H9 (cell line): Measurements from ENCODE around the gene SH2D3C. TPM values are rescaled to one million over a fixed set of nuclear protein-coding genes. Genes with fewer than 3 reads are reported as not detected.

ENCODE experiments used
- DNase-seq: peaks from one replicate; pipeline ENCODE4 v3.0.0-alpha.2; 2017
- H2AFZ ChIP-seq: one replicate; pipeline ENCODE4 v1.6.1; 2013; ENCODE audit warnings: mild to moderate bottlenecking, low read length, control low read depth, moderate library complexity
- H2AK5ac ChIP-seq: 2 replicates; pipeline ENCODE4 v1.6.1; 2013; ENCODE audit warnings: low read length, control low read depth, mixed read lengths; ENCODE audit not compliant: insufficient read length
- H2BK120ac ChIP-seq: one replicate; pipeline ENCODE4 v1.6.1; 2013; ENCODE audit warnings: low read depth, mild to moderate bottlenecking, low read length, control low read depth, inconsistent platforms; ENCODE audit not compliant: poor library complexity, severe bottlenecking
- H2BK12ac ChIP-seq: 2 replicates; pipeline ENCODE4 v1.6.1; 2013; ENCODE audit warnings: low read length, control low read depth, mixed read lengths, low read depth; ENCODE audit not compliant: insufficient read length
- H2BK15ac ChIP-seq: 2 replicates; pipeline ENCODE4 v1.6.1; 2013; ENCODE audit warnings: low read depth, low read length, control low read depth
- H2BK20ac ChIP-seq: one replicate; pipeline ENCODE4 v1.6.1; 2013; ENCODE audit warnings: low read depth, mild to moderate bottlenecking, low read length, control low read depth, inconsistent platforms; ENCODE audit not compliant: poor library complexity, severe bottlenecking
- H2BK5ac ChIP-seq: 2 replicates; pipeline ENCODE4 v1.6.1; 2013; ENCODE audit warnings: low read length, control low read depth, mixed read lengths; ENCODE audit not compliant: insufficient read length
- H3K14ac ChIP-seq: 2 replicates; pipeline ENCODE4 v1.6.1; 2013; ENCODE audit warnings: low read length, control low read depth; ENCODE audit not compliant: insufficient read depth
- H3K18ac ChIP-seq: 2 replicates; pipeline ENCODE4 v1.6.1; 2013; ENCODE audit warnings: low read depth, mild to moderate bottlenecking, mixed read lengths, low read length, control low read depth; ENCODE audit not compliant: insufficient read length
- H3K23ac ChIP-seq: 2 replicates; pipeline ENCODE4 v1.6.1; 2013; ENCODE audit warnings: low read length, control low read depth, mixed read lengths, low read depth; ENCODE audit not compliant: insufficient read length
- H3K23me2 ChIP-seq: 2 replicates; pipeline ENCODE4 v1.6.1; 2013; ENCODE audit warnings: low read depth, mild to moderate bottlenecking, mixed read lengths, low read length, control low read depth; ENCODE audit not compliant: insufficient read length, poor library complexity, severe bottlenecking
- H3K27ac ChIP-seq: 2 replicates; pipeline ENCODE4 v1.5.1; 2013; ENCODE audit warnings: low read length, control low read depth, mixed read lengths, low read depth; ENCODE audit not compliant: insufficient read length
- H3K27me3 ChIP-seq: 2 replicates; pipeline ENCODE4 v1.6.1; 2013; ENCODE audit warnings: low read length, control low read depth, inconsistent platforms; ENCODE audit not compliant: insufficient read depth
- H3K4ac ChIP-seq: 2 replicates; pipeline ENCODE4 v1.6.1; 2013; ENCODE audit warnings: low read depth, mild to moderate bottlenecking, control low read depth, inconsistent platforms, low read length, moderate library complexity
- H3K4me1 ChIP-seq: 2 replicates; pipeline ENCODE4 v1.6.1; 2013; ENCODE audit warnings: low read length, control low read depth, inconsistent platforms; ENCODE audit not compliant: insufficient read depth
- H3K4me2 ChIP-seq: 2 replicates; pipeline ENCODE4 v1.6.1; 2013; ENCODE audit warnings: low read length, control low read depth, mixed read lengths; ENCODE audit not compliant: insufficient read length, insufficient read depth
- H3K56ac ChIP-seq: 2 replicates; pipeline ENCODE4 v1.6.1; 2013; ENCODE audit warnings: low read depth, mild to moderate bottlenecking, mixed read lengths, low read length, control low read depth; ENCODE audit not compliant: insufficient read length
- H3K79me1 ChIP-seq: 2 replicates; pipeline ENCODE4 v1.6.1; 2013; ENCODE audit warnings: low read depth, mild to moderate bottlenecking, moderate library complexity, low read length, control low read depth, inconsistent platforms; ENCODE audit not compliant: insufficient read depth, poor library complexity, severe bottlenecking
- H3K79me2 ChIP-seq: 2 replicates; pipeline ENCODE4 v1.6.1; 2013; ENCODE audit warnings: low read length, control low read depth, inconsistent platforms; ENCODE audit not compliant: insufficient read depth
- H3K9ac ChIP-seq: 2 replicates; pipeline ENCODE4 v1.6.1; 2013; ENCODE audit warnings: low read length, control low read depth, mixed read lengths; ENCODE audit not compliant: insufficient read length; ENCODE audit errors: extremely low read depth
- H3K9me3 ChIP-seq: one replicate; pipeline ENCODE4 v1.6.1; 2013; ENCODE audit warnings: low read depth, low read length, inconsistent platforms; ENCODE audit not compliant: control insufficient read depth
- H3T11ph ChIP-seq: one replicate; pipeline ENCODE4 v1.6.1; 2013; ENCODE audit warnings: mild to moderate bottlenecking, low read length, control low read depth, inconsistent platforms
- H4K20me1 ChIP-seq: one replicate; pipeline ENCODE4 v1.6.1; 2013; ENCODE audit not compliant: control insufficient read depth, insufficient read length, insufficient read depth
- H4K5ac ChIP-seq: 2 replicates; pipeline ENCODE4 v1.6.1; 2013; ENCODE audit warnings: low read depth, mild to moderate bottlenecking, mixed read lengths, low read length, control low read depth; ENCODE audit not compliant: insufficient read length
- H4K8ac ChIP-seq: replicated peaks from 2 replicates; pipeline ENCODE4 v1.6.1; 2013; ENCODE audit warnings: low read length, control low read depth, mixed read lengths, low read depth; ENCODE audit not compliant: insufficient read length
- H4K91ac ChIP-seq: 2 replicates; pipeline ENCODE4 v1.6.1; 2013; ENCODE audit warnings: low read depth, mild to moderate bottlenecking, moderate library complexity, mixed read lengths, low read length, control low read depth; ENCODE audit not compliant: insufficient read length
- H3K27ac Mint-ChIP-seq, 3 experiments: 2 replicates in 2 of 3; 3 replicates in 1 of 3; pipeline ENCODE4 v1.8.0; 2020 to 2021; ENCODE audit warnings: mixed read lengths in 3 of 3, mild to moderate bottlenecking in 1 of 3, moderate library complexity in 1 of 3
- H3K27me3 Mint-ChIP-seq: 2 replicates; pipeline ENCODE4 v1.8.0; 2021; ENCODE audit warnings: low read depth, mild to moderate bottlenecking, moderate library complexity, mixed read lengths
- H3K36me3 Mint-ChIP-seq, 3 experiments: 2 replicates in 2 of 3; 3 replicates in 1 of 3; pipeline ENCODE4 v1.8.0; 2020 to 2021; ENCODE audit warnings: low read depth in 3 of 3, mixed read lengths in 3 of 3; ENCODE audit not compliant: insufficient read depth in 1 of 3
- H3K4me1 Mint-ChIP-seq, 2 experiments: 2 replicates each; pipeline ENCODE4 v1.8.0; 2020; ENCODE audit warnings: mixed read lengths in 2 of 2
- H3K4me3 Mint-ChIP-seq, 2 experiments: 2 replicates in 1 of 2; 3 replicates in 1 of 2; pipeline ENCODE4 v1.8.0; 2020 to 2021; ENCODE audit warnings: mild to moderate bottlenecking in 2 of 2, mixed read lengths in 2 of 2, moderate library complexity in 1 of 2
- H3K9me3 Mint-ChIP-seq, 2 experiments: 2 replicates in 1 of 2; 3 replicates in 1 of 2; pipeline ENCODE4 v1.8.0; 2020; ENCODE audit warnings: mild to moderate bottlenecking in 2 of 2, mixed read lengths in 2 of 2, moderate library complexity in 1 of 2
- WGBS: extraction: QIAGEN DNeasy Blood & Tissue Kit; methylation state at CpG from one replicate; pipeline ENCODE4 v1.1.7; 2013; ENCODE audit warnings: missing lambda C conversion rate, low lambda C conversion rate, mixed read lengths; ENCODE audit not compliant: insufficient read length; ENCODE audit errors: extremely low coverage; 5-methylcytosine and 5-hydroxymethylcytosine counted together
- total RNA-seq: library from RNA; stranded (reverse); gene quantifications from 2 replicates; pipeline ENCODE4 v1.2.1, GENCODE V29; 2021
- TF ChIP-seq, protein P1 (sequence below): fragments of 200-600 bp; sonication (generic); conservative IDR thresholded peaks from 3 replicates; pipeline ENCODE4 v1.8.0; 2021; ENCODE audit warnings: antibody characterized with exemption, mild to moderate bottlenecking

Gene SH2D3C
- total RNA-seq, 1 experiment from 2014 or later, result 1.7 TPM

DNA sequence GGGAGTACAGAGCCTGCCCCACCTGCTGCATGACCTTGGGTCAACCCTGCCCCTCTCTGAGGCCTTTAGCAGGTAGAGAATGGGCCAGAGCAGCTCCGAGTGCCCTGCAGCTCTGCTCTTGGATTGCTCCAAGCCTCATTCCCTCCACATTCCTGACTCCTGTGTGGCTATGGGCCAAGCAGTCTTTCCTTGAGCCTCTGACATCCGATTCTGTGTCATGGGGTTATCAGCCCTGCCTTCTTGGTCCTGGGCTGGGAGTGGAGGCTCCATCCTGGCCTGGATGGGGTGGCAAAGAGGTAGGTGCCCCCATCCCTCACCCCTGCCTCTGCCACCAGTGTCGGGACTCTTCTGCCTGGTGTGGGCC, 37.9 kb upstream of the SH2D3C start:
- DNase-seq, result no peak
- Histone ChIP-seq H4K91ac (no peak overlapping the region), H2BK120ac (no peak overlapping the region), H2AFZ (no peak overlapping the region), H3K56ac (no peak overlapping the region), H3K23me2 (no peaks in the 10 kb centered on the region), H3K4me1 (no peaks in the 10 kb centered on the region), H3K9ac (no peak overlapping the region), H3K14ac (no peak overlapping the region), H2BK20ac (no peak overlapping the region), H3K23ac (no peak overlapping the region), H2AK5ac (no peak overlapping the region), H2BK5ac (no peak overlapping the region), H4K5ac (no peak overlapping the region), H3K27ac (no peak overlapping the region), H3T11ph (no peak overlapping the region), H3K79me1 (no peaks in the 10 kb centered on the region), H3K4ac (no peak overlapping the region), H2BK15ac (no peak overlapping the region), H3K9me3 (no peaks in the 10 kb centered on the region), H4K8ac (no peak overlapping the region), H3K27me3 (no peaks in the 10 kb centered on the region), H2BK12ac (no peak overlapping the region), H3K4me2 (no peak overlapping the region), H3K18ac (no peak overlapping the region), H4K20me1 (no peaks in the 10 kb centered on the region), H3K79me2 (no peaks in the 10 kb centered on the region)
- Mint-ChIP-seq H3K27me3 (no peaks in the 10 kb centered on the region), H3K9me3 (no peaks in the 10 kb centered on the region), H3K27ac (no peak overlapping the region), H3K36me3 (peaks cover 0 to 44% (median 35%) of the 10 kb centered on the region in 3 experiments; a peak in 5 of 7 replicates), H3K4me3 (no peak overlapping the region), H3K4me1 (no peaks in the 10 kb centered on the region)
- TF ChIP-seq, protein P1, sequence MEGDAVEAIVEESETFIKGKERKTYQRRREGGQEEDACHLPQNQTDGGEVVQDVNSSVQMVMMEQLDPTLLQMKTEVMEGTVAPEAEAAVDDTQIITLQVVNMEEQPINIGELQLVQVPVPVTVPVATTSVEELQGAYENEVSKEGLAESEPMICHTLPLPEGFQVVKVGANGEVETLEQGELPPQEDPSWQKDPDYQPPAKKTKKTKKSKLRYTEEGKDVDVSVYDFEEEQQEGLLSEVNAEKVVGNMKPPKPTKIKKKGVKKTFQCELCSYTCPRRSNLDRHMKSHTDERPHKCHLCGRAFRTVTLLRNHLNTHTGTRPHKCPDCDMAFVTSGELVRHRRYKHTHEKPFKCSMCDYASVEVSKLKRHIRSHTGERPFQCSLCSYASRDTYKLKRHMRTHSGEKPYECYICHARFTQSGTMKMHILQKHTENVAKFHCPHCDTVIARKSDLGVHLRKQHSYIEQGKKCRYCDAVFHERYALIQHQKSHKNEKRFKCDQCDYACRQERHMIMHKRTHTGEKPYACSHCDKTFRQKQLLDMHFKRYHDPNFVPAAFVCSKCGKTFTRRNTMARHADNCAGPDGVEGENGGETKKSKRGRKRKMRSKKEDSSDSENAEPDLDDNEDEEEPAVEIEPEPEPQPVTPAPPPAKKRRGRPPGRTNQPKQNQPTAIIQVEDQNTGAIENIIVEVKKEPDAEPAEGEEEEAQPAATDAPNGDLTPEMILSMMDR, result no peak
- WGBS, result no CpG with 5 or more reads among the region's 3 CpGs
